Testis (tissue), 2 donors: ENCODE data around the gene CBX7.

Experiments used
- POLR2A ChIP-seq: fragments of 450-650 bp; IDR thresholded peaks from one replicate; pipeline ENCODE4 v1.6.1; 2017; ENCODE audit warnings: antibody characterized with exemption, mild to moderate bottlenecking, moderate library complexity
- TF ChIP-seq, protein P1 (sequence below), 3 experiments: fragments of 450-650 bp in 2 of 3; fragments of 200-600 bp in 1 of 3; sonication (generic) in 1 of 3; IDR thresholded peaks; one replicate each; pipeline ENCODE4 v1.5.1; 2016 to 2019; ENCODE audit warnings: antibody characterized with exemption in 3 of 3, mild to moderate bottlenecking in 2 of 3, moderate library complexity in 1 of 3

DNA sequence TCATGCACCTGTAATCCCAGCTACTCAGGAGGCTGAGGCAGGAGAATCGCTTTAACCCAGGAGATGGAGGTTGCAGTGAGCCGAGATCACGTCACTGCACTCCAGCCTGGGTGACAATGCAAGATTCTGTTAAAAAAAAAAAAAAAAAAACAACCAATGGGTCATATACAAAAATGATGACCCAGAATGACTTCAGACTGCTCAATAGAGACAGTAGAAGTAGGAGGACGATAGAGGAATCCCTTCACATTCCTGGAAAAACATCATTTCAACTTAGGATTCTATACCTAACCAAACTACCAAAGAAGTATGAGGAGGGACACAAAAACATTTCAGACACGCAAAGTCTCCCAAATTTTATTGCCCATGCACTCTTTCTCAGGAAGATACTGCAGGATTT lies 14.1 kb upstream of the CBX7 start:
- TF ChIP-seq, protein P1, sequence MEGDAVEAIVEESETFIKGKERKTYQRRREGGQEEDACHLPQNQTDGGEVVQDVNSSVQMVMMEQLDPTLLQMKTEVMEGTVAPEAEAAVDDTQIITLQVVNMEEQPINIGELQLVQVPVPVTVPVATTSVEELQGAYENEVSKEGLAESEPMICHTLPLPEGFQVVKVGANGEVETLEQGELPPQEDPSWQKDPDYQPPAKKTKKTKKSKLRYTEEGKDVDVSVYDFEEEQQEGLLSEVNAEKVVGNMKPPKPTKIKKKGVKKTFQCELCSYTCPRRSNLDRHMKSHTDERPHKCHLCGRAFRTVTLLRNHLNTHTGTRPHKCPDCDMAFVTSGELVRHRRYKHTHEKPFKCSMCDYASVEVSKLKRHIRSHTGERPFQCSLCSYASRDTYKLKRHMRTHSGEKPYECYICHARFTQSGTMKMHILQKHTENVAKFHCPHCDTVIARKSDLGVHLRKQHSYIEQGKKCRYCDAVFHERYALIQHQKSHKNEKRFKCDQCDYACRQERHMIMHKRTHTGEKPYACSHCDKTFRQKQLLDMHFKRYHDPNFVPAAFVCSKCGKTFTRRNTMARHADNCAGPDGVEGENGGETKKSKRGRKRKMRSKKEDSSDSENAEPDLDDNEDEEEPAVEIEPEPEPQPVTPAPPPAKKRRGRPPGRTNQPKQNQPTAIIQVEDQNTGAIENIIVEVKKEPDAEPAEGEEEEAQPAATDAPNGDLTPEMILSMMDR (IDR thresholded peaks at IDR 0.05) = no peak
- TF ChIP-seq POLR2A = no peak
